NCI-H2081 treated with DMSO at 0.1 percent for 48 hours (cell line): ENCODE data around the gene SLC6A19.
"Not testable (repeated sequence)": the region's sequence is repeated elsewhere in the genome, so short reads cannot be mapped to it uniquely, and the experiment has no call there.

ENCODE experiments used
- DNase-seq: peaks from one replicate; lab custom pipeline; 2025; lab: John Stamatoyannopoulos, UW

The SLC6A19 gene

GRCh38 chr5:1223278-1223670, 21.9 kb downstream of the SLC6A19 start:
- no peak for DNase-seq

- no peak for DNase-seq
Measured at GRCh38 chr5:1224631-1225030, 23.2 kb downstream of the SLC6A19 start.

GRCh38 chr5:1225081-1225480, 23.7 kb downstream of the SLC6A19 start, which contains the start of gene SLC6A18:
Gene SLC6A18 (plus strand): TSS chr5:1225381. CDS start chr5:1225478, 97 bp downstream.
- DNase-seq, result no peak

GRCh38 chr5:1226231-1226630, 24.8 kb downstream of the SLC6A19 start:
- DNase-seq, result no peak

- no peak for DNase-seq
Measured at GRCh38 chr5:1226839-1227581, 25.6 kb downstream of the SLC6A19 start.

- DNase-seq, result no peak
Measured at GRCh38 chr5:1227667-1228066, 26.3 kb downstream of the SLC6A19 start.

GRCh38 chr5:1228120-1228519, 26.7 kb downstream of the SLC6A19 start:
- DNase-seq, result no peak

- DNase-seq, result not testable (repeated sequence)
Measured at GRCh38 chr5:1229023-1229422, 27.6 kb downstream of the SLC6A19 start.

GRCh38 chr5:1229822-1230221, 28.4 kb downstream of the SLC6A19 start:
- DNase-seq, result no peak

GRCh38 chr5:1230551-1230950, 29.2 kb downstream of the SLC6A19 start:
- DNase-seq, result no peak

GRCh38 chr5:1231354-1231905, 30.0 kb downstream of the SLC6A19 start:
- DNase-seq, result no peak

GRCh38 chr5:1232780-1233179, 31.4 kb downstream of the SLC6A19 start:
- no peak for DNase-seq

GRCh38 chr5:1235379-1235778, 34.0 kb downstream of the SLC6A19 start:
- DNase-seq, result no peak

- DNase-seq, result no peak
Measured at GRCh38 chr5:1235838-1236237, 34.4 kb downstream of the SLC6A19 start.

GRCh38 chr5:1239505-1240251, 38.3 kb downstream of the SLC6A19 start:
- no peak for DNase-seq

- DNase-seq, result no peak
Measured at GRCh38 chr5:1240496-1241260, 39.3 kb downstream of the SLC6A19 start.

GRCh38 chr5:1241509-1242080, 40.2 kb downstream of the SLC6A19 start:
- no peak for DNase-seq

GRCh38 chr5:1242733-1243486, 41.5 kb downstream of the SLC6A19 start:
- no peak for DNase-seq

GRCh38 chr5:1243487-1244130, 42.2 kb downstream of the SLC6A19 start:
- no peak for DNase-seq

- no peak for DNase-seq
Measured at GRCh38 chr5:1244255-1244654, 42.9 kb downstream of the SLC6A19 start.

GRCh38 chr5:1244976-1245375, 43.6 kb downstream of the SLC6A19 start:
- no peak for DNase-seq
